HUES64 (cell line): ENCODE data around the gene OMG.
"Not testable (repeated sequence)": the region's sequence is repeated elsewhere in the genome, so short reads cannot be mapped to it uniquely, and the experiment has no call there.

Source experiments
- H3K27ac ChIP-seq: 2 replicates; pipeline ENCODE4 v1.7.0; 2013; ENCODE audit warnings: low read depth, low read length, inconsistent platforms
- H3K27me3 ChIP-seq: 2 replicates; pipeline ENCODE4 v1.6.1; 2013; ENCODE audit warnings: mild to moderate bottlenecking, low read length; ENCODE audit not compliant: insufficient read depth
- H3K36me3 ChIP-seq: 2 replicates; pipeline ENCODE4 v1.6.1; 2013; ENCODE audit warnings: mild to moderate bottlenecking, low read length; ENCODE audit not compliant: insufficient read depth
- H3K4me1 ChIP-seq: 2 replicates; pipeline ENCODE4 v1.6.1; 2013; ENCODE audit warnings: mild to moderate bottlenecking, low read length, moderate library complexity; ENCODE audit not compliant: insufficient read depth
- H3K4me3 ChIP-seq: 2 replicates; pipeline ENCODE4 v1.5.1; 2013; ENCODE audit warnings: mild to moderate bottlenecking, low read length, moderate library complexity
- H3K9ac ChIP-seq: 2 replicates; pipeline ENCODE4 v1.6.1; 2013; ENCODE audit warnings: mild to moderate bottlenecking, low read depth, low read length
- H3K9me3 ChIP-seq: 2 replicates; pipeline ENCODE4 v1.6.1; 2013; ENCODE audit warnings: low read depth, low read length; ENCODE audit not compliant: insufficient read depth
- WGBS: fragments of 150-250, 120-280 bp; methylation state at CpG from one replicate; pipeline ENCODE4 v1.1.7; 2013; ENCODE audit warnings: missing lambda C conversion rate; 5-methylcytosine and 5-hydroxymethylcytosine counted together

Gene OMG

DNA sequence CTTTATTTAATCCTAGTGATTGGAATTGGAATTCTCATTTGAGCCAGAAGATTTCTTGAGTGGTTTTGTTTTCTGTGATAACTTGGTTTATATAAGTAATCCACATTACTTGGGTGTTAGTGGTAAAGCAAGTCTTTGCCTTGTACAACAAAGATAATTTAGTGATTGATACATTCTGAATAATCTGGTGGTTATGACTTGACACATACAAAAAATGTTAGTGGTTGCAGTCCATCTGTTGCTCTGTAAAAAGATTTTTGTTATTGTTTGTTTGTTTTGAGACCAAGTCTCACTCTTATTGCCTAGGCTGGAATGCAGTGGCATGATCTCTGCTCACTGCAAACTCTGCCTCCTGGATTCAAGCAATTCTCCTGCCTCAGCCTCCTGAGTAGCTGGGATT is 13.2 kb downstream of the OMG start:
- Histone ChIP-seq H3K27ac (no peak overlapping the region), H3K9me3 (no peaks in the 10 kb centered on the region), H3K27me3 (no peaks in the 10 kb centered on the region), H3K4me3 (no peak overlapping the region), H3K36me3 (peaks cover 6% of the 10 kb centered on the region; the same call in 1 of the 2 replicates), H3K4me1 (peaks cover 12% of the 10 kb centered on the region), H3K9ac (no peak overlapping the region)

GRCh38 chr17:31281061-31281460 is 16.0 kb downstream of the OMG start:
- H3K4me1 ChIP-seq: peaks cover 13% of the 10 kb centered on the region
- no peak overlapping the region for H3K4me3 ChIP-seq
- WGBS: 96% methylated on average over 2 of the region's 2 CpGs
- no peaks in the 10 kb centered on the region for H3K9me3 ChIP-seq
- no peaks in the 10 kb centered on the region for H3K27me3 ChIP-seq
- H3K36me3 ChIP-seq: peaks cover 18% of the 10 kb centered on the region
- no peak overlapping the region for H3K9ac ChIP-seq
- H3K27ac ChIP-seq: no peak overlapping the region

DNA sequence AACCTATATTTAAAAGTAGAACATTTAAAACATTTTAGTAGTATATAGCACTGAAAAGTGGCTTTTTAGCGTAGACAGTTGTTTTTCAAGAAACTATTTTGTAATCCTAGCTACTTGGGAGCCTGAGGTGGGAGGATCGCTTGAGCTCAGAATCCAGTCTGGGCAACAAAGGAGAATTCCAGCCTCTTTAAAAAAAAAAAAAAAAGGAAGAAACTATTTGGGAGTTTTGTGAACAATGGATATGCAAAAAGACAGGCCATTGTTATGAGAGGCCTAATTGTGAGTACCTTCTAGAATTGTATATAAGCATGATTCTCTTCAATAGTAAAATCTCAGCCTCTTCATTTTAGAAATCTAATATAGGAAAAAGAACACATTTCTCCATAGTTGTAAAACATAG is 17.6 kb downstream of the OMG start:
- peak overlapping the region; percentile 65; the same call in 1 of the 2 replicates for H3K27ac ChIP-seq
- H3K36me3 ChIP-seq: peaks cover 24% of the 10 kb centered on the region
- H3K9ac ChIP-seq: no peak overlapping the region
- H3K4me3 ChIP-seq: no peak overlapping the region
- peaks cover 13% of the 10 kb centered on the region for H3K4me1 ChIP-seq
- no peaks in the 10 kb centered on the region for H3K27me3 ChIP-seq
- no peaks in the 10 kb centered on the region for H3K9me3 ChIP-seq
- WGBS: 84% methylated on average over 2 of the region's 2 CpGs

- no peaks in the 10 kb centered on the region for H3K27me3 ChIP-seq
- no peak overlapping the region for H3K27ac ChIP-seq
- WGBS: no CpG with 5 or more reads among the region's 1 CpG
These were observed 21.9 kb downstream of the OMG start for GRCh38 chr17:31275116-31275515.

DNA sequence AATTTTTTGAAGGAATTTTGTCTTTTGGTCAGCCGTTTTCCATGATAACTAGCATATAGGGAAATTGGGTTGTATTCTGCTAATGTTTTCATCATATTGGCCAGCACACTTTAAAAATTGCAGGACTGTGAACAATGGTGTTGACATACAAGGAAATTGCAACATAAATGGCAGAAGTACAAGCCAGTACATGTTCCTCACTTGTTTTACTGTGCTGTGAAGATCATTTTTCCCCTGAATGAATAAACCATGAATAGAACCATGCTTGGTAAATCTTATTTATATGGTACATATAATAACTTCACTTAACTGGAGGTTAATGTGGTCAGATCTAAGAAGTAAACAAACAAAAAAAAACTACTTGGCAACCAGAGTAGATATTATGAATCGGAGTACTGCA is 22.8 kb downstream of the OMG start:
- peaks cover 27% of the 10 kb centered on the region for H3K36me3 ChIP-seq
- 97% methylated on average over 2 of the region's 2 CpGs for WGBS
- no peaks in the 10 kb centered on the region for H3K27me3 ChIP-seq
- no peak overlapping the region for H3K9ac ChIP-seq
- H3K4me1 ChIP-seq: peaks cover 12% of the 10 kb centered on the region
- no peaks in the 10 kb centered on the region for H3K9me3 ChIP-seq
- no peak overlapping the region for H3K27ac ChIP-seq
- no peak overlapping the region for H3K4me3 ChIP-seq

More at GRCh38 chr17:31275116-31275515, 21.9 kb downstream of the OMG start:
- H3K9me3 ChIP-seq: no peaks in the 10 kb centered on the region
- no peak overlapping the region for H3K4me3 ChIP-seq
- H3K9ac ChIP-seq: no peak overlapping the region
- peaks cover 13% of the 10 kb centered on the region for H3K4me1 ChIP-seq
- peaks cover 27% of the 10 kb centered on the region for H3K36me3 ChIP-seq

DNA sequence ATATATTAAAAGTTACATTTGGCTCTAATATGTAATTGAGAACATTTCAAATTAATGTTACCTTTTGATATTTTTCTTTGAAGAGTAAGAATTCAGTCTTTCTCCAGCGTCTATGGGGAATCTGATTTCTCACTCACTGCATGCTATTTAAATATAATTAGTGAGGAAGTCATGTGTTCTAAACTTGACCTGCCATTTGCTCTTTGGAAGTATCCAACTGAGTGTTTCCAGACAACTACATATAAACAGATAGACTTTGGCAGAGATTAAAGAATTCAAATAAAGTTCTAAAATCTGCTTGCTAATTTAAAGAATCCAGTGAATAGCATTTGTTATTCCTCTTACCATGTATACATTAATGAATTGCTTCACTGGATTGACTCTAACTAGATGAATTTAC is 23.5 kb downstream of the OMG start:
- no CpG with 5 or more reads among the region's 1 CpG for whole genome bisulfite sequencing
- Histone ChIP-seq H3K36me3 (peaks cover 27% of the 10 kb centered on the region), H3K9me3 (no peaks in the 10 kb centered on the region), H3K4me1 (peaks cover 11% of the 10 kb centered on the region), H3K4me3 (no peak overlapping the region), H3K9ac (no peak overlapping the region), H3K27ac (no peak overlapping the region), H3K27me3 (no peaks in the 10 kb centered on the region)

GRCh38 chr17:31272803-31273202 is 24.2 kb downstream of the OMG start:
- H3K9me3 ChIP-seq: no peaks in the 10 kb centered on the region
- H3K9ac ChIP-seq: no peak overlapping the region
- peaks cover 11% of the 10 kb centered on the region for H3K4me1 ChIP-seq
- no peak overlapping the region for H3K4me3 ChIP-seq
- H3K36me3 ChIP-seq: peaks cover 30% of the 10 kb centered on the region
- no peaks in the 10 kb centered on the region for H3K27me3 ChIP-seq
- no peak overlapping the region for H3K27ac ChIP-seq

DNA sequence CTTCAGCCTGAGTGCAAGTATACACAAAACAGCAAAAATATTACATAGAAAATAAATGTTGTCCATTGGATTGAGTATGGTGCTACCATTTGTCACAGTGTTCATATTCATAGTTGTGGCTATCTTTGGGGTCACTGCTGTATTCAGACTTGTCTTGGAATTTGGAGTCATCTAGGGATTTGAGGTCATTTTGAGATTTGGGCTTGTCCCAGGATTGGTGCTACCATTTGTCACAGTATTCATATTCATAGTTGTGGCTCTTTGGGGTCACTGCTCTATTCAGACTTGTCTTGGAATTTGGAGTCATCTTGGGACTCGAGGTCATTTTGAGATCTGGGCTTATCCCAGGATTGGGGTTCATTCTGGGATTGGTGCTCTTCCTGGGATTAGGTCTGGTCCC is 24.8 kb downstream of the OMG start:
- H3K4me3 ChIP-seq: no peak overlapping the region
- H3K9ac ChIP-seq: no peak overlapping the region
- no peaks in the 10 kb centered on the region for H3K27me3 ChIP-seq
- H3K9me3 ChIP-seq: no peaks in the 10 kb centered on the region
- H3K4me1 ChIP-seq: peaks cover 11% of the 10 kb centered on the region
- WGBS: 94% methylated on average over 1 of the region's 1 CpG
- H3K36me3 ChIP-seq: peaks cover 30% of the 10 kb centered on the region
- no peak overlapping the region for H3K27ac ChIP-seq

DNA sequence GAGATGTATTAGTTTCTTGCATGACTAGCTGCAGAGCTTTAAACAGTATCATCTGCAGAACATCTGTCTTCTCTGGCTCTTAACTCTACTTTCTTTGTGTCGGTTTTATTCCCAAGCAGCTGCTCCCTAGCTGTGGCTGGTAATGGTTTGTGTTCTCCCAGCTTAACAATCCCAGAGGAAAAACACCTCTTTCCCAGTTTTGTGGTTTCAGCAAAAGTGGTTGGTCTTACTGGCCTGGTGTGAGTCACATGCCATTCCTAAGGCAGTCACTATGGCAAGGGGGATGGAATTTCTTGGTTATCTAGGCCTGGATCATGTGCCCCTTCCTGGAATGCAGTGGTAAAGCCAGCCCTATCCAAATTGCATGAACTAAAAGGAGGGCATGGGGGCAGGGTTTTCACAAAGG is 27.5 kb downstream of the OMG start:
- H3K27me3 ChIP-seq: no peaks in the 10 kb centered on the region
- H3K4me3 ChIP-seq: no peak overlapping the region
- peaks cover 11% of the 10 kb centered on the region for H3K4me1 ChIP-seq
- H3K9ac ChIP-seq: peak overlapping the region; percentile 48; the same call in 1 of the 2 replicates
- H3K27ac ChIP-seq: peak overlapping the region; percentile 61
- H3K9me3 ChIP-seq: no peaks in the 10 kb centered on the region
- WGBS: 57% methylated on average over 1 of the region's 1 CpG
- peaks cover 38% of the 10 kb centered on the region for H3K36me3 ChIP-seq

- no peak overlapping the region for H3K4me3 ChIP-seq
- H3K27me3 ChIP-seq: no peaks in the 10 kb centered on the region
- H3K4me1 ChIP-seq: peaks cover 11% of the 10 kb centered on the region
- no peaks in the 10 kb centered on the region for H3K9me3 ChIP-seq
- H3K36me3 ChIP-seq: peaks cover 38% of the 10 kb centered on the region
- peak overlapping the region; percentile 48; the same call in 1 of the 2 replicates for H3K9ac ChIP-seq
- WGBS: 97% methylated on average over 2 of the region's 2 CpGs
- H3K27ac ChIP-seq: peak overlapping the region; percentile 61
These were observed 27.9 kb downstream of the OMG start for GRCh38 chr17:31269036-31269577.

DNA sequence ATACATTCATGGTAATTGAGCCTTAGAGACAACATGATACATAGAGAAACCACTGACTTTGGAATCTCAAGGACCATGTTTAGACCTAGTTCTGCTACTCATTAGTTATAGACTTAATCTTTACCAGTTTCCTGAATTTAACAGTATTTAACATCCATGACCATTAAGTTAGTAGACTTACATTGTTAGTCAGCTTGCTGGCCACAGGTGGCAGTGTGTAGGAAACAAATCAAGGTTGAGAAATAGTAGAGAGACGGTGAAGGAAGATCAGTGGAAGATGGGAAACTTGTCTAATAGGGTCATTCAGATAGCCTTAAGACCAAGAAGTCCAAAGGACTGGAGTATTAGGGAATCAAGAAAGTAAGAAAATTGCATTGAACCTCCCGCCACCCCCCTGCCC is 31.0 kb downstream of the OMG start:
- 82% methylated on average over 2 of the region's 2 CpGs for WGBS
- peaks cover 11% of the 10 kb centered on the region for H3K4me1 ChIP-seq
- H3K9ac ChIP-seq: no peak overlapping the region
- no peaks in the 10 kb centered on the region for H3K9me3 ChIP-seq
- H3K4me3 ChIP-seq: no peak overlapping the region
- H3K27me3 ChIP-seq: no peaks in the 10 kb centered on the region
- H3K27ac ChIP-seq: no peak overlapping the region
- peaks cover 50% of the 10 kb centered on the region for H3K36me3 ChIP-seq

GRCh38 chr17:31262923-31263322 is 34.1 kb downstream of the OMG start:
- H3K4me3 ChIP-seq, H3K27ac ChIP-seq, H3K9me3 ChIP-seq, H3K9ac ChIP-seq, H3K4me1 ChIP-seq, H3K27me3 ChIP-seq: not testable (repeated sequence)
- WGBS: 95% methylated on average over 1 of the region's 1 CpG
- H3K36me3 ChIP-seq: peaks cover 65% of the 10 kb centered on the region
